PC-3 (cell line): ENCODE measurements around the gene TXNDC15. TPM values are rescaled to one million over a fixed set of nuclear protein-coding genes. Genes with fewer than 3 reads are reported as not detected.
"Not testable (repeated sequence)": the region's sequence is repeated elsewhere in the genome, so short reads cannot be mapped to it uniquely, and the experiment has no call there.

Experiments used
- ATAC-seq: fragments of 200-7000 bp; cut with Tn5 transposase; 2 replicates; pipeline ENCODE4 v1.9.1; 2020; ENCODE audit warnings: mild to moderate bottlenecking, moderate library complexity
- BruUV-seq: library from RNA; stranded (reverse); fragments of 400-500 nt; replicated peaks from 2 replicates; lab custom pipeline; 2021; lab: Mats Ljungman, UMichigan
- CTCF ChIA-PET: fragments of 300-600 bp; sonication (Branson Sonifier 250); formaldehyde crosslinking; loops from one replicate; lab custom pipeline; 2022; ENCODE audit warnings: antibody characterized with exemption; lab: Charles Lee
- POLR2A ChIA-PET: fragments of 300-600 bp; sonication (Branson Sonifier 250); formaldehyde crosslinking; loops from one replicate; lab custom pipeline; 2022; ENCODE audit warnings: antibody characterized with exemption; ENCODE audit not compliant: unreplicated experiment; lab: Charles Lee
- DNase-seq: peaks from one replicate; pipeline ENCODE4 v3.0.0-alpha.2; 2015
- H2AFZ ChIP-seq: fragments of 300-600 bp; sonication (generic); 2 replicates; pipeline ENCODE4 v1.6.0; 2016; ENCODE audit warnings: antibody characterized with exemption, low read length
- H3F3A ChIP-seq: fragments of 300-600 bp; sonication (generic); one replicate; pipeline ENCODE4 v1.6.0; 2017; ENCODE audit warnings: antibody characterized with exemption, low read length, control low read depth, mild to moderate bottlenecking; ENCODE audit not compliant: unreplicated experiment
- H3K27ac ChIP-seq: fragments of 300-600 bp; sonication (generic); 2 replicates; pipeline ENCODE4 v1.5.1; 2016; ENCODE audit warnings: mild to moderate bottlenecking, low read length
- H3K27me3 ChIP-seq: fragments of 300-600 bp; sonication (generic); 2 replicates; pipeline ENCODE4 v1.6.1; 2016; ENCODE audit warnings: low read length, mixed read lengths
- H3K36me3 ChIP-seq: fragments of 300-600 bp; sonication (generic); 2 replicates; pipeline ENCODE4 v1.6.1; 2016; ENCODE audit warnings: low read depth, mixed run types, low read length, mixed read lengths
- H3K4me1 ChIP-seq: fragments of 300-600 bp; sonication (generic); 2 replicates; pipeline ENCODE4 v1.5.1; 2016; ENCODE audit warnings: low read length; ENCODE audit not compliant: insufficient read depth
- H3K4me2 ChIP-seq: fragments of 300-600 bp; sonication (generic); 2 replicates; pipeline ENCODE4 v1.6.0; 2016; ENCODE audit warnings: low read length
- H3K4me3 ChIP-seq: fragments of 300-600 bp; sonication (generic); 2 replicates; pipeline ENCODE4 v1.5.1; 2016; ENCODE audit warnings: mild to moderate bottlenecking, low read length, mixed read lengths
- H3K79me2 ChIP-seq: fragments of 300-600 bp; sonication (generic); 2 replicates; pipeline ENCODE4 v1.6.1; 2017; ENCODE audit warnings: low read length, mixed read lengths
- H3K9ac ChIP-seq: fragments of 300-600 bp; sonication (generic); 2 replicates; pipeline ENCODE4 v1.6.0; 2016; ENCODE audit warnings: mild to moderate bottlenecking, low read length
- H3K9me2 ChIP-seq: fragments of 300-600 bp; sonication (generic); replicated peaks from 2 replicates; pipeline ENCODE4 v1.6.1; 2016; ENCODE audit warnings: mixed run types, low read length, mixed read lengths
- H3K9me3 ChIP-seq: fragments of 300-600 bp; sonication (generic); 2 replicates; pipeline ENCODE4 v1.6.1; 2016; ENCODE audit warnings: low read length, mixed read lengths
- H4K20me1 ChIP-seq: fragments of 300-600 bp; sonication (generic); 2 replicates; pipeline ENCODE4 v1.6.1; 2016; ENCODE audit warnings: low read length, mixed read lengths
- EZH2 ChIP-seq: fragments of 300-600 bp; sonication (generic); IDR thresholded peaks from one replicate; pipeline ENCODE4 v1.6.1; 2017; ENCODE audit warnings: antibody characterized with exemption, mild to moderate bottlenecking, low read length; ENCODE audit not compliant: unreplicated experiment
- EZH2phosphoT487 ChIP-seq: fragments of 300-600 bp; sonication (generic); IDR thresholded peaks from 2 replicates; pipeline ENCODE4 v1.6.1; 2018; ENCODE audit warnings: mild to moderate bottlenecking, antibody characterized with exemption, low read length, borderline replicate concordance
- intact Hi-C: fragments of 100-400 bp; cut with micrococcal nuclease; formaldehyde crosslinking; loops from 2 replicates; pipeline ENCODE4 v1.9.0; 2023
- total RNA-seq: library from RNA; depleted of rRNA; stranded (reverse); fragments of >200 nt; gene quantifications from 2 replicates; pipeline ENCODE4 v1.2.3, GENCODE V29; 2014
- TF ChIP-seq, protein P1 (sequence below): fragments of 300-600 bp; sonication (generic); conservative IDR thresholded peaks from 2 replicates; pipeline ENCODE4 v1.5.1; 2017; ENCODE audit warnings: antibody characterized with exemption, low read depth, mild to moderate bottlenecking, low read length

The TXNDC15 gene
- total RNA-seq, 1 experiment from 2014 or later: 42.6 TPM

DNA sequence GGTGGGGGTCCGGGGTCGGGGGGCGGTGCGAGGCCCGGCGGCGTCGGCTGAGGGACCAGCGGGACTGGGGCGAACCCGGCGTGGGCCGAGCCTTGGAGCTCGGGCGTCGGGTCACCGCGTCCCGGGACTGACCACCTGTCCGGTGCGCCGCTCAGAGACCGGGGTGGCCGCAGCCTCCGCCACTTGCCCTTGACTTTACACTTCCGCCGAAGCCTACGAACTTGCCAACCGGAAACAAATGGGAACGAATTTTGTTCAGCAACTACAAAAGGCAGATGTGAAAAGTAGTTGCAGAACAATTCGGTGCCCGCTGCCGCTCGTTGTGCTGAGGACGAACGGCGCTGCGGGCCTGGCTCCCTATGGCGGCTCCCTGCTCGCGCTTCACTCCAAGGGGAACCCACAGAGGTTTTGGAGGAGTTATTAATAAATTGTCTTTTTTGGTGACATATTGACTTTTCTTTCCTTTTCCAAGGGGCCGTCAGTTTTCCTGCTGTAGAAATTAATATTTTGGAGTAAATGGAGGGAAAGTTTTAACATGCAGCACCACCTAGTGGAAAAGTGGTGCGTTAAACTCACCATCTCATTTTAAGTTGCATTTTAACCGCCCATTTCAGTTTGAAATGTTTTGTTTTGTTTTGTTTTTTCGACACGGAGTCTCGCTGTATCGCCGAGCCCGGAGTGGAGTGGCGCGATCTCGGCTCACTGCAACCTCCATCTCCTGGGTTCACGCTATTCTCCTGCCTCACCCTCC lies 31.2 kb downstream of the TXNDC15 start:
- no peaks in the 10 kb centered on the region; the same call in 1 of the 2 replicates for H3K36me3 ChIP-seq
- peak overlapping the region; percentile 90 for H3K4me3 ChIP-seq
- no peaks in the 10 kb centered on the region for H4K20me1 ChIP-seq
- H3K9me3 ChIP-seq: no peaks in the 10 kb centered on the region
- CTCF ChIA-PET: no interaction called here
- no peaks in the 10 kb centered on the region for H3F3A ChIP-seq
- no peaks in the 10 kb centered on the region for H3K27me3 ChIP-seq
- peak overlapping the region; percentile 95 for H3K9ac ChIP-seq
- POLR2A ChIA-PET: no interaction called here
- H3K4me1 ChIP-seq: peaks cover 6% of the 10 kb centered on the region; the same call in 1 of the 2 replicates
- peaks cover 9% of the 10 kb centered on the region for H3K79me2 ChIP-seq
- H3K9me2 ChIP-seq: no peaks in the 10 kb centered on the region
- TSS peak; percentile 66 for BruUV-seq
- TF ChIP-seq EZH2: no peak
- TF ChIP-seq, protein P1, sequence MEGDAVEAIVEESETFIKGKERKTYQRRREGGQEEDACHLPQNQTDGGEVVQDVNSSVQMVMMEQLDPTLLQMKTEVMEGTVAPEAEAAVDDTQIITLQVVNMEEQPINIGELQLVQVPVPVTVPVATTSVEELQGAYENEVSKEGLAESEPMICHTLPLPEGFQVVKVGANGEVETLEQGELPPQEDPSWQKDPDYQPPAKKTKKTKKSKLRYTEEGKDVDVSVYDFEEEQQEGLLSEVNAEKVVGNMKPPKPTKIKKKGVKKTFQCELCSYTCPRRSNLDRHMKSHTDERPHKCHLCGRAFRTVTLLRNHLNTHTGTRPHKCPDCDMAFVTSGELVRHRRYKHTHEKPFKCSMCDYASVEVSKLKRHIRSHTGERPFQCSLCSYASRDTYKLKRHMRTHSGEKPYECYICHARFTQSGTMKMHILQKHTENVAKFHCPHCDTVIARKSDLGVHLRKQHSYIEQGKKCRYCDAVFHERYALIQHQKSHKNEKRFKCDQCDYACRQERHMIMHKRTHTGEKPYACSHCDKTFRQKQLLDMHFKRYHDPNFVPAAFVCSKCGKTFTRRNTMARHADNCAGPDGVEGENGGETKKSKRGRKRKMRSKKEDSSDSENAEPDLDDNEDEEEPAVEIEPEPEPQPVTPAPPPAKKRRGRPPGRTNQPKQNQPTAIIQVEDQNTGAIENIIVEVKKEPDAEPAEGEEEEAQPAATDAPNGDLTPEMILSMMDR: peak; percentile 71
- ATAC-seq (peak; percentile 45; the same call in 1 of the 2 replicates), DNase-seq (peak; percentile 70)
- peak overlapping the region; percentile 89 for H3K27ac ChIP-seq
- peak overlapping the region; percentile 91 for H3K4me2 ChIP-seq
- intact Hi-C loops: loop anchor here (1.0 to 10.0 kb wide), 4 partner anchors 30 to 429 kb away; partner anchors contain the start of gene CAMLG
- peak overlapping the region; percentile 88 for H2AFZ ChIP-seq

DNA sequence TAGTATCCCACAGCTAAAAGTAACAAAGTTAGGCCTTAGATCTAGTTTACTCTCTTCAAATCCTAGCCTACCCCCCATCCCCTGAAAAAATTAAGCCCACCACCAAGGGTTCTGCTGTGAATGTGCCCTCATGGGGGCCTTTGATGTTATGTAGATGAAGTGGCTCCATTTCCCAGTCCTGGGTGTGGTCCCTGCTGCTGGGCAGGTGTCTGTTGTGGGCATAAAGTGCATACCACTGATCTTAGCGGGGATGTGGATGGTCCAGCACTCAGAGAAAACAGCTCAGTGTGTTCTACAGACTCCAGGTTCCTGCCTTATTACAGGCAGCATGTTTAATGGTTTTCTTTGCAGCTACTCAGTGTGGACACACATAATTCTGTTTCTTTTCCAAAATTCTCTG lies 32.6 kb downstream of the TXNDC15 start:
- Histone ChIP-seq H3K9me3 (no peaks in the 10 kb centered on the region), H3K9ac (no peak overlapping the region), H3K4me3 (no peak overlapping the region), H3K79me2 (peaks cover 9% of the 10 kb centered on the region), H4K20me1 (no peaks in the 10 kb centered on the region), H3F3A (no peaks in the 10 kb centered on the region), H3K4me2 (0 out of 2 replicates have a peak overlapping the region, but pooled peaks have one; percentile 31), H3K27me3 (no peaks in the 10 kb centered on the region), H3K27ac (no peak overlapping the region), H3K4me1 (peaks cover 6% of the 10 kb centered on the region; the same call in 1 of the 2 replicates), H3K9me2 (no peaks in the 10 kb centered on the region), H3K36me3 (peaks cover 1% of the 10 kb centered on the region; the same call in 1 of the 2 replicates), H2AFZ (no peak overlapping the region)
- ATAC-seq: no peak
- CTCF ChIA-PET: no interaction called here
- POLR2A ChIA-PET: no interaction called here
- TF ChIP-seq, protein P1: no peak
- no peak for TF ChIP-seq EZH2phosphoT487
- TF ChIP-seq EZH2: no peak
- no TSS peak for BruUV-seq
- intact Hi-C loops: loop anchor here (10.0 kb wide), 1 partner anchor 428 kb away; no protein-coding TSS in a partner anchor
- no peak for DNase-seq

DNA sequence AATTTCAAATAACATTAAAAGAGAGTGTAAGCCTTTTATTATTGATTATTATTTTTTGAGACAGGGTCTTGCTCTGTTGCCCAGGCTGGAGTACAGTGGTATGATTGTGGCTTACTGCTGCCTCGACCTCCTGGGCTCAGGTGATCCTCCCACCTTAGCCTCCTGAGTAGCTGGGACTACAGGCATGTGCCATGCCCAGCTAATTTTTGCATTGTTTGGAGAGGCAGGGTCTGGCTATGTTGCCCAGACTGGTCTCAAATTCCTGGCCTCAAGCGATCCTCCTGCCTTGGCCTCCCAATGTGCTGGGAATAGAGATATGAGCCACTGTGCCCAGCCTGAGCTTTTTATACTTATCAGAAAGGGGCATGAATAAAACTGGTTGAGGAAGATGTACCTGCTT lies 36.6 kb downstream of the TXNDC15 start:
- H3K9me3 ChIP-seq, POLR2A ChIA-PET, H3K27me3 ChIP-seq, H3K9ac ChIP-seq, H3F3A ChIP-seq, H3K4me2 ChIP-seq, H3K4me3 ChIP-seq, ATAC-seq, H3K9me2 ChIP-seq, H3K79me2 ChIP-seq, CTCF ChIA-PET, H3K4me1 ChIP-seq, H4K20me1 ChIP-seq, H2AFZ ChIP-seq, intact Hi-C loops, DNase-seq, BruUV-seq, H3K36me3 ChIP-seq, H3K27ac ChIP-seq: not testable (repeated sequence)
